GM19328 (cell line): ENCODE data around the gene UBP1.
"Not testable (repeated sequence)": the region's sequence is repeated elsewhere in the genome, so short reads cannot be mapped to it uniquely, and the experiment has no call there.

Experiments used
- ATAC-seq: cut with Tn5 transposase; IDR thresholded peaks from one replicate; pipeline ENCODE4 v1.9.1; 2021; ENCODE audit warnings: mild to moderate bottlenecking, moderate library complexity; ENCODE audit not compliant: unreplicated experiment

UBP1 gene

GRCh38 chr3:33437556-33438283 lies 2.5 kb downstream of the UBP1 start:
- ATAC-seq, result no peak

GRCh38 chr3:33433843-33434242 lies 6.4 kb downstream of the UBP1 start:
- ATAC-seq, result no peak

GRCh38 chr3:33430571-33430970 lies 9.6 kb downstream of the UBP1 start:
- no peak for ATAC-seq

DNA sequence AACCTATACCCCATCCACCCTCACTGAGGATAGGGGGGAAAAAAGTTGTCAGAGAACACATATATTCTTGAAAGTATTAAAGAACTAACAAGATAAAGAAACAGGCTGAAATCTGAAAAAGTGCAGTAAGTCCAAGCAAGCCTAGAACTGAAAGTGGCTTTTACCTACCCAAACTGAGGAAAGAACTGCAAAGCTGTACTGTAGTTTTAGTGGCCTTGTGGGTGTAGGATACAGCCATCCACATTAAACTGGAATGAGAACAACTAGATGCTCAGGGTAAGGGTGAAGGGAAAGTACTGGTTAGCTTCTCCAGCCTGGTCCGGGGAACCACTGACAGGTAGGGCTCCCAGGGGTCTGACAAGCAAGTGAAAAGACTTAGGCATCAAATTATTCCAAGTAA lies 10.1 kb downstream of the UBP1 start:
- no peak for ATAC-seq

DNA sequence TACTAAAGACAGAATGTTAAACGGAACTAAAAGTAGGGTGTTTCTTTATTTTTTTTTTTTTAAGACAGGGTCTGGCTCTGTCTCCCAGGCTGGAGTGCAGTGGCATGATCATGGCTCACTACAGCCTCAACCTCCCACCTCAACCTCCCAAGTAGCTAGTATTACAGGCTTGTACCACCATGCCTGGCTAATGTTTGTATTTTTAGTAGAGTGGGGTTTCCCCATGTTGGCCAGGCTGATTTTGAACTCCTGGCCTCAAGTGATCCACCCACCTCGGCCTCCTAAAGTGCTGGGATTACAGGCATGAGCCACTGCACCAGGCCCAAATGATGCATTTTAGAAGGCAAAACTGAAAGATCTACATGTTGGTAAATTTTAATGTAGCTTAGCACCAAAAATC lies 10.9 kb downstream of the UBP1 start:
- ATAC-seq, result not testable (repeated sequence)

DNA sequence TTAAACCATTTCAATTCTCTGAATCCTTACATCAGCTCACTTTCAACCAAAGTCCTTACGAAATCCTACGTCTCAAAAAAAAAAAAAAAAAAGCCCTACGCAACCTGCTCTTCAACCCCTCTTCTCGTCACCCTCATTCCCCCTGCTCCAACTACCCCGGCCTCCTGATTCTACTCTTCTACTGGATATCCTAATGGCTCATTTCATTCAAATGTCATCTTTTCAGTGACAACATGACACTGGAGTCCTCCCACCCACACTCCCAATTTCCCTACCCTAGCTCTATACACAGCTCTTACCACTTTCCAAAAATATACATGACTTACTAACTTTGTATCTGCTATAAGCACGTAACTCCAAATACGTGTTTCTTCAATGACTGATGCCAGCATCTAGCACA lies 11.5 kb downstream of the UBP1 start:
- no peak for ATAC-seq

DNA sequence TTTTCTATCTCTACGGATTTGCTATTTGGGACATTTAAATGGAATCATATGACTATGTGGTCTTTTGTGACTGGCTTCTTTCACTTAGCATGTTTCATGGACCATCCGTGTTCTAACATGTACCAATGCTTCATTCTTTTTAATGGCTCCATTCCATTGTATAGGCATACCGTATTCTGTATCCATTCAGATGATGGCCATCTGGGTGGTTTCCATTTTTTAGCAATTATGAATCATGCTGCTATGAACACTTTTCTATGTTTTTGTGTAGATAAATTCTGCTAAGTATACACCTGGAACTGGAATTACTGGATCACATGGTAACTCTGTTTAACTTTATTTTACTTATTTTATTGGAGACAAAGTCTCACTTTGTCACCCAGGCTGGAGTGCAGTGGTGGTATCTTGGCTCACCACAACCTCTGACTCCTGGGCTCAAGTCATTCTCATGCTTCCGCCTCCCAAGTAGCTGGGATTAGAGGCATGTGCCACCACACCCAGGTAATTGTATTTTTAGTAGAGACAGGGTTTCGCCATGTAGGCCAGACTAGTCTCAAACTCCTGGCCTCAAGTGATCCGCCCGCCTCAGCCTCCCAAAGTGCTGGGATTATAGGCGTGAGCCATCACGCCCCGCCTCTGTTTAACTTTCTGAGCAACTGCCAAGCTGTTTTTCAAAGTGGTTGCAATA lies 13.4 kb downstream of the UBP1 start:
- no peak for ATAC-seq

- ATAC-seq, result no peak
Observed at GRCh38 chr3:33426068-33426467, 14.1 kb downstream of the UBP1 start.

DNA sequence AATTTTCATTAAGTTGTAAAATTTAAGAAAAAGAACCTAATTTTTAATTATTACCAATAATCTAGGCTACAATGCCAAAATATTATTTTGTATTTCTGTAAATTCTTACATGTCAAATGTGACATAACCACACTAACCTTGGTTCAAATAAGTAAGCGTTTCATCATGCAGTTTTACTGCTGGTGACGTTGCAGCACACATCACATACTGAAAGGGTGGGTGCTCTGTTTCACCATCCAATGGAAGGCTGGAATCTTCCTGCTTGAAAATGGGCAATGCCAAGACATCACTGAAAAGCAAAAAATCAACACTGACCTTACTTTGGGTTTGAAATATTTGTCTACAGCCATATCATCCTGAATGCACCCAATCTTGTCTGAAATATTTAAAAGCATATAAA lies 14.8 kb downstream of the UBP1 start:
- ATAC-seq, result no peak

DNA sequence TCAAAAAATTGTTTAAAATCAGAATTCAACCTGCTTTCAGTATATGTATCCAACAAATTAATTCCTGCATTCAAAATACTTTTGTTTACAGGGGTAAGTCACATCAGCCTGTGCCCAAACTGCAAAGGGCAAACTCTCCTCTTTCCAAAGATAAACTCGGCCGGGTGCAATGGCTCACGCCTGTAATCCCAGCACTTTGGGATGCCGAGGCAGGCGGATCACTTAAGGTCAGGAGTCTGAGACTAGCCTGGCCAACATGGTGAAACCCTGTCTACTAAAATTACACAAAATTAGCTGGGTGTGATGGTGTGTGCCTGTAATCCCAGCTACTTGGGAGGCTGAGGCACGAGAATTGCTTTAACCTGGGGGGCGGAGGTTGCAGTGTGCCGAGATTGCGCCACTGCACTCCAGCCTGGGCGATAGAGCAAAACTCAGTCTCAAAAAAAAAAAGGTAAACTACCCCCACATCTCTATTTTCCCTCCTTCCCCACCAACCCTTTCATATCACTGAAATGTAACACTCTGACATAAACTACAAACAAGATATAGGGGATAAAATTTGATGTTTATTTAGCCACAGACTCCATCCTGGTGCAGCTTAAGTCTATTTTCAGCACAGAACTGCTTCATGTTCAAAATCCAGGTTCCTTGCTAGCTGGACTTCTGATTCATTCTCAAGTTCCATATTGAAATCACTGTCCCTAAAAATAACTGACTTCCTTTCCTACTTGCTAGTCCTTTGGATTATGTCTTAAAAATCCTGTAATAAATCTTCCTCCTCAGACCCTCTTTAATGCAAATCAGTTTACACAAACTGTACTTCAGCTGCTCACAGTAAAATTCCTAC lies 15.4 kb downstream of the UBP1 start:
- ATAC-seq, result no peak

DNA sequence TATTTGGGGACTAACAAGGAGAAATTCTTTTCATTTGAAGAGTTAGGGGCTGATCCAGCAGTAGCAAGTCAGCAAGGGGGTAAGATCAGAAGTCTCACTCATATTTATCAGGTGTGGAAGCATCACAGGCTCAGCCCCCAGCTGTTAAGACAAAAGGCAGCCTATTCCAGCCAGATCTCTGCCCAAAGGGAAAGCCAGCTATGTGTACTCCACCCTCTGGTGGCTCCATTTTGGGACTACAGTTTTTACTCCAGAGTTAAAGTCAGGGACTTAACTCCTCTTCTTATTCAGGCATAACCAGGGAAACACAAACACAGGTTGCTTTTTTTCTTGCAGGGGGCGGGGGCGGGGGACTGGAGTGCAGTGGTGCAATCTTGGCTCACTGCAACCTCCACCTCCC lies 19.2 kb downstream of the UBP1 start:
- ATAC-seq, result no peak

DNA sequence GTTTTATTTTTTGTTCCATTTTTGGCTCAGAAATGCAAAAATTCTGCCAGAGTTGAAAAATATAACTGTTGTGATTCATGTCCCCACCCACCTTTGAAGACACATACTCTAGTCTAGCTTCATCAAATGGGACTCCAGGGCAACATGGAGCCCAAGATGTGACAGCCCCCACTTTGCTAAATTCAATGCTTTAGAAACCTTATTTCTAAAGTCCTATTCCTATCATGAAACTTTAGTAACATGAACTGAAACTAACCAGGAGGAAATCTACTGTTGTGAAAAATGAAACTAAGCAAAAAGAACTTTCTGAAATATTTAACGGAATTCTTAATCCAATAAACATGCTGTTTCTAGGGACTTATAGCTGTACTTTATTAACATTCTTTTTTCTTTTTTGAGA lies 20.3 kb downstream of the UBP1 start:
- ATAC-seq, result no peak

- no peak for ATAC-seq
Observed at GRCh38 chr3:33417066-33417673, 23.0 kb downstream of the UBP1 start.

DNA sequence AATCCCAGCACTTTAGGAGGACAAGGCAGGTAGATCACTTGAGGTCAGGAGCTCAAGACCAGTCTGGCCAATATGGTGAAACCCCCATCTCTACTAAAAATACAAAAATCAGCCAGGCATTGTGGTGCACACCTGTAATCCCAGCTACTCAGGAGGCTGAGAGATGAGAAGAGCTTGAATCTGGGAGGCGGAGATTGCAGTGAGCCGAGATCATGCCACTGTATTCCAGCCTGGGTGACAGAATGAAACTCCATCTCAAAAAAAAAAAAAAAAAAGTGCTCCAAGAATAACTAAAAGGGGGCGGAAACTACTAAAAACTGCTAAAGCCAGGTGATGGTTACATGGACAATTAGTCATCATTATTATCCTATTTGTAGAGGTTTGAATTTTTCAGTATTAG lies 29.4 kb downstream of the UBP1 start:
- ATAC-seq, result not testable (repeated sequence)

GRCh38 chr3:33403756-33404155 lies 36.4 kb downstream of the UBP1 start:
- no peak for ATAC-seq

DNA sequence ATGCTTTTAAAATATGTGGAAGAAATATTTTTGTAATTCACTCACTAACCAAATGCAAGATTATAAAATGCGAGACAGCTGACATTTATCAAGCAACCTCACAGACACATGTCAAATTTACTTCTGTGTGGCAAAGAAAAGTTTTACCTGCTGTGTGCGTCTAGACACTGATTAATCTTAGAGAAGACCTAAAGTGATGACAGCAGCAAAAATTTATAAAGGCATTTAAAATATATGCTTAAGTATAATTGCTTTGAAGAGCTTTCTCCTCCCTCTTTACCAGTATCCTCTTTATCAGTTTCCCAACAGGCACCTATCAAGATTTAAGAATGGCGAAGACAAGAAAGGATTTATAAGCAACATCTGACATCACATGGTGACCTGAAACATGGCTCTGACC lies 37.3 kb downstream of the UBP1 start:
- no peak for ATAC-seq

DNA sequence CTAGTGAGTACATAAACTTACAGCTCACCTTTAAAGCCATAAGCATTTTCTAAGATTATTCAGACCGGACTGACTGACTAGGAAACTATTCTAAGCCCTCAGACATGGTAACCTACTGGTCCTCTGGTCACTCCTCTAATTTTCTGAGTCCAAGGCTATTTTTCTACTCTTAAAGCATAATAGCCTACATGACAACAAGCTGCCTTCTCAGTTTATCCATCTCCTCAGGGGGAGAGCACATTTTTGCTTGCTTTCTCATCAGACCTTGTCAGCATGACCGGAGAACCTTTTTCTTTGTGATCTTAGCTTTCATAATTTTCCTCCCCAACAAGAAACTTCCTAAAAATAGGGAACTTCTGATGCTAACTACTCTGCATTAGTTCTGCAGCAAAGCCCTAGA lies 38.4 kb downstream of the UBP1 start:
- no peak for ATAC-seq

DNA sequence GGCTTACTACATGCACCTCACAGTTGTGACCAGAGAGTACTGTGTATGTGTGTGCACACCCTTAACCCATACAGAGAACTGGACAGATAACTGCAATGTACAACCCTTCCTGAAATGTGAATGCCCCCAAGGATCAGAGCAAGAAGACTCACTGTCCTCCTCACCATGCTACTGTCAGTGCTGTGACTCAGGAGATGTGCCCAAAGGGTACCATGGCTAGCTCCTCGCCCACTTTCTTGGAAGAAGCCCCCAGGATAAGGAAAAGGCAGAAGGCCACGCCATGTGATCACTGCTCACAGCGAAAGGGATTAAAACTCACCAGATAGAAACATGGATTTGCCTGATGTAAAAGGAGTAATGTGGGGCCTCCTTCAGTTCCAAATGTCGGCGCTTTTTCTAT lies 41.8 kb downstream of the UBP1 start:
- no peak for ATAC-seq

DNA sequence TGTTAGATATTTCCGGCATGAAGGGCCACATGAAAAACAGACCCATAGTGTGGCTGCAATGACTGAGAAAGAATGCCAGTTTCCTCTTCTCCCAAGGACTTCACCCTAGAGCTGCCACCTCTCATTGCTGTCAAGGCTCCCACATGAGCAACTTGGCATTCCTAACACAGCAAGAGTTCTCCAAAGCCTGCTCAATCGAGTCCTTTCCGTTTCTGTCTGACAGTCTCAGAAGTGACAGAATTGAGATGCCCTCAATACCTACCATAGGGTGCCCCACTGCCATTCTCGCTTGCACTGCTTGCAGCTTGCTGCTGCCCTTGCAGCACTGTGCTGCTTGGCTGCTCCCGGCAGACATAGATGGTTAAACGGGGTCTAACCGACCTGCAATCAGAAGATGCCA lies 44.3 kb downstream of the UBP1 start:
- no peak for ATAC-seq

DNA sequence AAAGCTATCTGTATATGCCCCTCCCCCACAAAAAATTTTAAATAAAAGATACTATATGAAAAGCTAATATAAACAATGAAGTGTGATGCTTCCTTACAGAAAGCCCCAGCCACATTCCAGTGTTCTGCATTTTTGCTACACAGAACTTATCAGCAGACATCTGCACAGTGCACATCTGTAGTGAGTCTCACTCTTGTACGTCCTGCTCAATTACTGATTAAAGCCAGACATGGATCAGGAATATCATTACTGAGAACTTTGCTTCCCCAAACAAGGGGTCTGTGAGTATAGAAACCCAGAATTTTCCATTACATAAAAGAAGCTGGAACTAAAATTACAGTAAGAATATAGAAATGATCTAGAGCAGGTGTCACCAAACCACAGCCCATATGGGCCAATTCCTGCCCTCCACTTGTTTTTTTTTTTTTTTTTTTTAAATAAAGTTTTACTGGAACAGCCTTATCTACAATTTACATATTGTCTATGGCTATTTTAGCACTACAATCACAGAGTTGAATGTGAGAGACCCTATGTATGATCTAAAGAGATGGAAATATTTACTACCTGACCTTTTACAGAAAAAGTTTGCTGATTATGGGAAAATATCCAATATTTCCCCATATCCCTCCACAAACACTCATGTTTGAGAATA lies 45.7 kb downstream of the UBP1 start:
- ATAC-seq, result no peak

GRCh38 chr3:33392703-33393125 lies 47.5 kb downstream of the UBP1 start:
- ATAC-seq, result no peak
